SKM-1 (cell line): Measurements from ENCODE around the gene CEP126.
A peak's percentile ranks its signal among the peaks of the same experiment; 100 is the strongest.

Experiments used
- DNase-seq: peaks from one replicate; lab custom pipeline; 2025; ENCODE audit not compliant: unreplicated experiment; lab: John Stamatoyannopoulos, UW

CEP126 gene

DNA sequence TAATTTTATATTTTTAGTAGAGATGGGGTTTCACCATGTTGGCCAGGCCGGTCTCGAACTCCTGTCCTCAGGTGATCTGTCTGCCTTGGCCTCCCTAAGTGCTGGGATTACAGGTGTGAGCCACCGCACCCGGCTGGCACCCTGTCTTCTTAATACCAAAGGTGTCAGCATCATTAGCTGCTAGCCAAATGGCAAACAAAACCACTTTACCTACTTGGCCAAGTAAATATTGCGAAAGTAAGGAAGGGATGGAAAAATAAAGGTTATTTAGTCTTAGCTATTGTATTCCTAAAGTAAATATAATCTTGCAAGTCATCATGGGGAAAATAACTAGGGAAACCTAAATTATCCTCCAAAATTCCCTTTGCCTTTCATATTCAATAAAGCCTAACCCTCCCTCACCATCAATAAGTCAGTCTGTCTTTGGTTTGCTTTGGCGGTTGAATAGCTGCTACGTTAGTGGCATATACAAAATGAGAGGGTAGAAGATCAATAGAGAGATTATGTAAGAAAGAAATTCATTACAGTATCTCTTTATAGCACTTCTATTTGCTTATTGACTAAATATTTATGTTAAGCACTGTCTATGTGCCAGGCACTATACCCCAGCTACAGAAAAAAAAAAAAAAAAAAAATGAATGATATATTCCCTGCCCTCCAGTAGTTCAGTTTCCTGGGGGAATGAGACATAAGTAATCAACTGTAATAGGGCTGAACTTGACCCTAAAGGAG, 92.2 kb downstream of the CEP126 start:
- no peak for DNase-seq

DNA sequence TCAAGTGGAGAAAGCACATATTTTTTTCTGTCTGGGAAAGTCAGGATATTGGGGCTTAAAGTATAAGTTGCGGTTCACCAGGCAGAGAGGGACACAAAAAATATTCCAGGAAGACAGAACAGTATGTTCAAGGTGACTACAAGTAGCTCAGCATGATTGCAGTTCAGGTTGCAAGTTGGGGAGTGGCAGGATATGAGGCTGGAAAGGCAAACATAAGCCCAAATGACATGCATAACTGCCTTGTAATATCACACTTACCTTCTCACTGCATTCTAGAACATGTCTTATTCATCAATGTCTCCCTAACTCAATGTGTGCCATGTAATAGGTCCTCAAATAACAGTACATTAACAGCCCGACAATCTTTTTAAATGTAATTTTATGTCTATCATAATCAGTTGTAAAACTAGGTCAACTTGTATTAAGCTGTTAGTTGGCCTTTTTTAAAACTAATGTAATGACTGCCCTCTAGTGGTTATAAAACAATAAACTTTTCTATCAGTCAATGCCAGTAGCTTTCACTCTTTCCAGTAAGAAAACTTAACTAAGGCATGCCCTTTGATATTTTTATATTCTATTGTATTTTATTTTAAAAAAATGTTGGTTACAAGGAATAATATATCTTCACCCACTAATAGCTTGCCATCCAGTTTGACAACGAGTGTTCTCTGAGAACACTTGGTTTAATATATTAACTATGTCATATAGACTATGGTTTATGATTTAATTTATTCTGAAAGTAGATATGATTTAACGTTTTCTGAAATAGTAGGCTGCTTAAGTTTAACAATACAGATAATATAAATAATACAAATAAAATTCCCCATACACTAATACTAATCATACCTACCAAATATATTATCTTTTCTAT, 93.0 kb downstream of the CEP126 start:
- peak; percentile 61 for DNase-seq

DNA sequence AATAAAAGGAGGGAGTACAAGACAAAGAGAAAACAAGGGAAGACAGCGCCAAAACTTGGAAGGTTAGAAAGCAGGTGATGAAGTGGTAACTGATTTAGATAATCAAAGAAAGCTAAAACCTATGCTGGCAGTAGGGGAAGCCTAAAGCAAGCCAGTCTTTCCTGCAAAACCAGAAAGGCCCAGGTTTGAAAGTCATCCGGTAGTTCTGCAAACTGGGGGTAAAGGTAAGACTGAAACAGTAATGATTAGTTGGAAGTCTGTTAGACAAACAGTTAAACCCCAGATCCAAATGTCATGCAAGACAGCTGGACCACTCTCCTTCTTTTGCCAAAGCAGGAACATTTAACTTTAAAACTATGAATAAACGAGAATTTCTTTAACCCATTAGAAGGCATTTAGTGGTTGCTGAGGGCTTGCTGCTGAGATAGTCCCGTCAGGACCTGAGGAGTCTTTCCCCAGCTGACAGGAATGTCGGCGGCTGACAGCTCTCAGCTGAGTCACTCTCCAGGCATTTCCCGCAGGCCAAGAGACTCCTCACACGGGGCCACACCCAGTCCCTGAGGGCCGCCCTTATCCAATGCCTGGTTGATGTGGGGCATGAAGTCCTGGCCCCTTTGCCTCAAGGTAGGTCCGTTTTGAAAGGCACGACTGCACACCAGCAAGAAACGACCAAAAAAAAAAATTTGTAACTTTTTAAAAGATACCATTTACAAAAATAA, 96.1 kb downstream of the CEP126 start:
- no peak for DNase-seq

DNA sequence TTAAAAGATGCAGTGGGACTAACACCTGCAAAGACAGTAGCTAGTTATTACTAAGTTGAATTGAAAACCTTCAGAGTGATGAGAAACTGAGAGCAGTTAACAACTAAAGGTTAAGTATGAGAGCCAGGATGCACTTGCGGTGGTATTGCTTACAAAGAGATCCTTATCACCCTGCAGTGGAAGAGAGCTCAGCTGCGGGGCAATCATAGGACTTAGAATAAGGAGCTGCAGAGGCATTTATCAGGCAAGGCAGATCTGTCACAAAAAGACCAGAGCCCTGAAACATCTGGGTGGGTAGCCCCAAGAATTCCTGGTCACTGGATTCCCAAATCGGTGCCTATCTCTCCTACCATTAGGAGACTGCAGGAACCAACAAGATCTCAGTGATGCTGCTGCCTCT, 98.1 kb downstream of the CEP126 start:
- no peak for DNase-seq

DNA sequence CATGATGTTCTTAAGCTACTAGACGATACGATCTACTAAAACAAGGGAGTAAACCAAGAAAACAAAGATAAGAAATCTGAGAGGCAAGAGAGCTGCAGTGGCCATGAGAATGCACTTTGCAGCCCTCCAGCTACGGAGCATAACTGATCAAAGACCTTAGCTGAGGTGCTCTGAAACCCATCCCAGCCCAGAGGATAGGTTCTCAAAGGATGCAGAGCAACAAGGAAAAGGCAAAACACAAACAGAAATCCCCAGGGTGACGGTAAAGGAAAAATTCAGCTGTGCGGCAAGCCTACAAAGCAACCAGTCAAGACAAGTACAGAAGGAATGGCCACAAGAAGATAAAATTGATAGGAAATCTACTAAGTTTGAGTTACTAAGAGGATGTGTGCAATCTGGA, 99.9 kb downstream of the CEP126 start:
- DNase-seq = no peak

DNA sequence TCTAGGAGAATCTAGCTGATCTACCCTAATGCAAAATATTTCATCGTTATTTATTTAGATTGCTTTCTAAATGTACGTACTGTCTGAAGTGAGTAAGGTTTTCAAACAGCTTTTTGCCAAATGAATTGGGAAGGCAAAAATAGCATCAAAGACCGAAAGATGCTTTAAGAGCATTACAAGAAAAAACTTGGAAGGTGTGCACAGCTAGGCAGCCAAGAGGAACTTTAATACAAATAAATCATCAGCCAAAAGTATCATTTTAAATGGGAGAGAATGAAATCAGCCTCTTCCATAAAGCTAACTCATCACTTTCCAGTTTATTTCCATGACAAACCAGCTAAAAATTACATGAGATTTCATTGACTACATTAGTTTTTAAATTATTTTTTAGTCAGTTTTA, 102.2 kb downstream of the CEP126 start:
- no peak for DNase-seq

DNA sequence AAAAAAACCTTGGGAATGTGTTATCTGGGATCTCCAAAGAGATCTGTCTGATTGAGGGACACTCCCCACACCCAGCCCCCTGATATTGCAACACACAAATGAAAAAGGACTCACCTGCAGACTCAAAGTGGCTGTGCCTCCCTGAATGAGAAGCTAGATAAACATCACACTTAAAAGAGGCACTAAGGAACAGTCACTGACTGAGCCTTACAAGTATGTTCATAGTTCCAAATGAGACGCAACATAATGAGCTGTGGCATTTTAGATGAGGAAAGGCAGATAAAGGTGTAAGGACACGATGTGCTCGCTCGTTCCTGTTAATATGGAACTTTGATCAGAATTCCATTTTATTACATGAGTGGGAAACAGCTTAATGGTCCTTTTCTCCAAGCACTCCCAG, 111.4 kb downstream of the CEP126 start:
- DNase-seq = no peak

DNA sequence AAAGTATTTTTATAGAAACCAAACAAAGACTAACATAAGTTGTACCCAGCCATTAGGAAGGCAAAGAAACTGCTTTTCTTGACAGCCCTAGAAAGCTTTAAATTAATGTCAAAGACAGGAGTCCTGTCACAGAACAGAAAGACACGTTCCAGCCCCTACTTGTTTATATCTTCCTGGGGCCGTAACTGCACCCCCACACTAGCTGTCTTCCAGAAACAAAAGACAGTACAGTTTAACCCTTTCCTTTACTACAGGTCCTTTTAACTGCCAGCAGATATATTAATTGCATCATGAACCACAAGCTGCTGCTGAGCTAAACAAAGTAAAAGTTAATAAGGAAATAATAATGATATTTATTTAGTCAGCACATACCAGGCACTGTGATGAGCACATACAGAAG, 112.1 kb downstream of the CEP126 start:
- DNase-seq = no peak

DNA sequence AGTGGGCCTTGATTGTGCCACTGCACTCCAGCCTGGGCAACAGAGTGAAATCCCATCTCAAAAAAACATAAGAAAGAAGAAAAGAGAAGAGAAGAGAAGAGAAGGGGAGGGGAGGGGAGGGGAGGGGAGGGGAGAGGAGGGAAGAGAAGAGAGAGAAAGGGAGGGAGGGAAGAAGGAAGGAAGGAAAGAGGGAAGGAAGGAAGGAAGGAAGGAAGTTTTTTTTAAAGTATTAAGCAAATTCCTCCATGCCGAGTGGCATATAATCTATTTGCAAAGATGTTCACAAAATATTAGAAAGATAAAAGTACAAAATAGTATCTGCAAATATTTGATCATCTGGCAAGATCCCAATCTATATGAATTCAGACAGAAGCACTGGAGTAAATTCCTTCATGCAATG, 121.9 kb downstream of the CEP126 start:
- no peak for DNase-seq

DNA sequence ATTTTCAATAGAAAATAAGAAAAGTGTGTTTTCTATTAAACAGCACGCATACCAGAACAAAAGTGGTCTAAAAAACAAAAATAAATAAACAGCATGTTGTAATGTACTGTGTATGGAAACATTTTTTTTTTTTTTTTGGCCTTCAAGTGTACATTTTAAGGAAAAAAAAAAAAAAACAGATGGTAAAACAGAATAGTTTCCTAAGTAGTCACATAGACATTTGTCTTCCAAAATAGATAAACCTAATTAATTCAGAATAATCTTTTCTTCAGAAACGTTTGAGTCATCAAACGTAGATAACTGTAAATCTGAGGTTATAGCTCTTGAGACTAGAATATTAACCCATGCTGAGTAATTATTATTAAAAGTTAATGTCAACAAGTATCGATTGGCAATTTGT, 132.0 kb downstream of the CEP126 start:
- DNase-seq = no peak

DNA sequence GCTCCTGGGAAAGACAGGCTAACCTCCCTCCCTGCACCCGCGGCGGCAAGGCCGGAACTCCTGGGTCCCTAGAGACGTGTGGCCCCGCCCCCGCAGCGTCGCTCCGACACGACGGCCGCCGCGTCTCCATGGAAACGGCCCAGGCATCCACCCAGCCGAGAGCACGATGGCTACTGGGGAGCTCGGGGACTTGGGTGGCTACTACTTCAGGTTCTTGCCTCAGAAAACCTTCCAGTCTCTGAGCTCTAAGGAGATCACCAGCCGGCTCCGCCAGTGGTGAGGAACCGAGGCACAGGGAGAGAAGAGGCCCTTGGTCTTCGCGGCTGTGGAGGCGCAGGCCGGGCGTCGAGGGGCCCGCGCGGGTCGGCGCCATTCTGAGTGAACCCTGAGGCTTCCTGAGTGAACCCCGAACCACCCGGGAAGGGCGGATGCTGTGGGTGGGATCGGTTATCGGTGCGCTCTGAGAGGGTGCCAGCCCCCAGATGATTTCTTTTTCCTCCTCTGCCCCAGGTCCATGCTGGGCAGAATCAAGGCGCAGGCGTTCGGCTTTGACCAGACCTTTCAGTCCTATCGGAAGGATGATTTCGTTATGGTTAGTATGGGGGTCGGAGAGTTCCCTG, 132.6 kb downstream of the CEP126 start, which contains the start of gene CFAP300:
Gene CFAP300, plus strand, starts transcription at position 133 of the 620 bp plus-strand sequence. Its CDS starts 34 bp downstream, at position 167.
- no peak for DNase-seq
